Body of pancreas (tissue), 4 donors: ENCODE results near the gene LIN37.

Source experiments
- POLR2A ChIP-seq, 3 donors: fragments of 450-650 bp; IDR thresholded peaks; one replicate each; pipeline ENCODE4 v1.6.1; 2016; ENCODE audit warnings: antibody characterized with exemption in 3 of 3, mild to moderate bottlenecking in 2 of 3
- TF ChIP-seq, protein P1 (sequence below), 7 experiments: fragments of 450-650 bp in 4 of 7; fragments of 200-600 bp in 3 of 7; sonication (generic) in 3 of 7; IDR thresholded peaks; one replicate each; pipeline ENCODE4 v1.5.1; 2016 to 2019; ENCODE audit warnings: antibody characterized with exemption in 7 of 7

DNA sequence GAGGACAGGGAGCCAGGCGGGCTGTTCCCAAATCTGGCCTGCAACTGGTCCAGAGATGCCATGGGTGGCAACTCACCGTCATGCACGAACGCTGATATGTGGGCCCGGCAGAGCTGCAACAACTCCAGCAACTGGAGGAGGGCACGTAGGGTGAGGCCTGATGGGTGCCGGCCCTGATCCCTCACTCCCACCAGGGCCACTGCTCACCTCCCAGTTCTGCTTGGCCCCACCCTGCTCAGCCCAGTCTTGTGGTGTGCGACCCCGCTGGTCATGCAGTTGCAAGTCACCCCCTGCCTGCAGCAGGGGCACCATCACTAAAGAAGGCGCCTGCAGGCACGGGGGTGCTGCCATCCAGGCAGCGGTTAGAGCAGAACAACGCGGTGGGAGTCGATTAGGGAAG, 43.9 kb downstream of the LIN37 start:
- TF ChIP-seq, protein P1, sequence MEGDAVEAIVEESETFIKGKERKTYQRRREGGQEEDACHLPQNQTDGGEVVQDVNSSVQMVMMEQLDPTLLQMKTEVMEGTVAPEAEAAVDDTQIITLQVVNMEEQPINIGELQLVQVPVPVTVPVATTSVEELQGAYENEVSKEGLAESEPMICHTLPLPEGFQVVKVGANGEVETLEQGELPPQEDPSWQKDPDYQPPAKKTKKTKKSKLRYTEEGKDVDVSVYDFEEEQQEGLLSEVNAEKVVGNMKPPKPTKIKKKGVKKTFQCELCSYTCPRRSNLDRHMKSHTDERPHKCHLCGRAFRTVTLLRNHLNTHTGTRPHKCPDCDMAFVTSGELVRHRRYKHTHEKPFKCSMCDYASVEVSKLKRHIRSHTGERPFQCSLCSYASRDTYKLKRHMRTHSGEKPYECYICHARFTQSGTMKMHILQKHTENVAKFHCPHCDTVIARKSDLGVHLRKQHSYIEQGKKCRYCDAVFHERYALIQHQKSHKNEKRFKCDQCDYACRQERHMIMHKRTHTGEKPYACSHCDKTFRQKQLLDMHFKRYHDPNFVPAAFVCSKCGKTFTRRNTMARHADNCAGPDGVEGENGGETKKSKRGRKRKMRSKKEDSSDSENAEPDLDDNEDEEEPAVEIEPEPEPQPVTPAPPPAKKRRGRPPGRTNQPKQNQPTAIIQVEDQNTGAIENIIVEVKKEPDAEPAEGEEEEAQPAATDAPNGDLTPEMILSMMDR (IDR thresholded peaks at IDR 0.05): no peak
- TF ChIP-seq POLR2A (IDR thresholded peaks at IDR 0.05): no peak
